ACC112 (cell line): ENCODE measurements around the gene TMCO6.

Experiments used
- H2AFZ ChIP-seq: fragments of 200-600 bp; sonication (generic); one replicate; pipeline ENCODE4 v1.6.0; 2017; ENCODE audit warnings: antibody characterized with exemption, low read length; ENCODE audit not compliant: unreplicated experiment
- H3K27ac ChIP-seq: fragments of 200-600 bp; sonication (generic); 2 replicates; pipeline ENCODE4 v1.5.1; 2014; ENCODE audit warnings: low read depth, mild to moderate bottlenecking, antibody characterized with exemption, low read length, moderate library complexity
- H3K27me3 ChIP-seq: fragments of 200-600 bp; sonication (generic); 2 replicates; pipeline ENCODE4 v1.6.1; 2014; ENCODE audit warnings: mild to moderate bottlenecking, antibody characterized with exemption, low read length, moderate library complexity, mixed read lengths; ENCODE audit not compliant: insufficient read depth
- H3K36me3 ChIP-seq: fragments of 200-600 bp; sonication (generic); 2 replicates; pipeline ENCODE4 v1.6.1; 2016; ENCODE audit warnings: mild to moderate bottlenecking, antibody characterized with exemption, low read length, moderate library complexity, mixed read lengths; ENCODE audit not compliant: insufficient read depth
- H3K4me1 ChIP-seq: fragments of 200-600 bp; sonication (generic); one replicate; pipeline ENCODE4 v1.6.1; 2016; ENCODE audit warnings: low read length, mixed read lengths; ENCODE audit not compliant: insufficient read depth, unreplicated experiment, control insufficient read depth
- H3K4me3 ChIP-seq: fragments of 200-600 bp; sonication (generic); 2 replicates; pipeline ENCODE4 v1.5.1; 2014; ENCODE audit warnings: mild to moderate bottlenecking, low read depth, low read length
- H3K79me2 ChIP-seq: fragments of 200-600 bp; sonication (generic); one replicate; pipeline ENCODE4 v1.6.0; 2016; ENCODE audit warnings: low read length; ENCODE audit not compliant: control insufficient read depth, unreplicated experiment, insufficient read depth

The TMCO6 gene

DNA sequence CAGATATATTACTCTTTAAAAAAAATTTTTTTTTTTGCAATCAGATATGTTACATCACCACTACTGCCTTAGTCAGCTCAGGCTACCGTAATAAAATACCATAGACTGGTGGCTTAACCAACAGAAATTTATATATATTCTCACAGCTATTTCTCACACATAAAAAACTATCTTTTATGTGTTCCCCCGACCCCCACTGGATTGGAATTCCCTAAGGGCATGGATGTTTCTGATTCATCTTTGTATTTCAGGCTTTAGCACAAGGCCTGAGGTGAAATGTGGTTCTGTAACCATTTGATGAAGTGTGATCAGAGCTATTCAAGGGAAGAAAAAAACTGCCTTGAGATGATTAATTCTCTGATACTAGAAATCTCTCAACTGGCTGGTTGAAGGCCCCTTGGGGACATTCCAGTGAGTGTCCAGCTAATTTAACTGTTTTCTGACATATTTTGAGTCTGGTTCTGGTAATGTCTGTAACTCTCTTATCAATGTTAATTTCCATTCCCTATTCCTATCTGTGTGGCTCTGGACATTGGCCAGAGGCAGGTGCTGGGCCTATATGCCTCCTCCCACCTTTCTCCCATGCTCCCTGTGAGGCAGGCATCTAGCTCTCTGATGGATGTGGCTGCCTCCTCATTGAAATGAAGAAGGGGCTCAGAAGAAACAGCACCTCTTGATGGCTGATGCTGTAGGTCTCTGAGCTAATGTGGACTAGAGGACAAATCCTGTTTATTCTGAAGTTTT is 8.8 kb upstream of the TMCO6 start:
- H3K36me3 ChIP-seq, result no peaks in the 10 kb centered on the region
- H3K27ac ChIP-seq, result peak overlapping the region; percentile 1; the same call in 1 of the 2 replicates
- H3K4me1 ChIP-seq, result peaks cover 14% of the 10 kb centered on the region
- 0 out of 2 replicates have a peak, but pooled peaks cover 6% of the 10 kb centered on the region for H3K27me3 ChIP-seq
- no peaks in the 10 kb centered on the region for H3K79me2 ChIP-seq
- H3K4me3 ChIP-seq, result no peak overlapping the region
- no peak overlapping the region for H2AFZ ChIP-seq

GRCh38 chr5:140631036-140631417 is 8.2 kb upstream of the TMCO6 start:
- Histone ChIP-seq H3K27me3 (0 out of 2 replicates have a peak, but pooled peaks cover 6% of the 10 kb centered on the region), H3K4me1 (peaks cover 14% of the 10 kb centered on the region), H2AFZ (no peak overlapping the region), H3K79me2 (no peaks in the 10 kb centered on the region), H3K36me3 (no peaks in the 10 kb centered on the region), H3K27ac (no peak overlapping the region), H3K4me3 (no peak overlapping the region)

DNA sequence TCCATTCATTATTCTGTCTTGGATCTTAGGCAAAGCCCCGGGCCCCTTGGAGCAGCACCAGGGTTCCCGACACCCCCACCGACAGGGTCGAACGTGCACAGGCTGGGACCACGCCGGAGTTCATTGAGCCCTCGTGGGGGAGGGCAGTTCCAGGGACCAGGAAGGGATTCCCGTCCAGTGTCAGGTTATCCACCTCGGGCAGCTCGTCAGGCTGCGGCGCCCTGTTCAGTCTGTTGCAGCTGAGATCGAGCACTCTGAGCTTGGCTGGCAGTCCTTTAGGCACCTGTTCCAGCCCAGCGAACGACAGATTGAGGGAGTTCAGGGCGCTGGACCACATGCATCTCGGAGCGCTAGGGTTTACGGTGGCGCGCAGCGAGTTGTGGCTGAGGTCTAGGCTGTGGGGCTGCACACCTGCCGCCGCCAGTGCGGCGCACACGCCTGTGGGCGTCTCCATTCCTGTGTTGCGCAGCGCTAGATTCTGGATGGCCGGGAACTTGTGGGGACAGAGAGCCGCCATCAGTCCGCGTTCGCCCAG is 7.4 kb upstream of the TMCO6 start:
- Histone ChIP-seq H3K27ac (no peak overlapping the region), H3K79me2 (no peaks in the 10 kb centered on the region), H3K4me1 (peaks cover 14% of the 10 kb centered on the region), H3K27me3 (0 out of 2 replicates have a peak, but pooled peaks cover 6% of the 10 kb centered on the region), H3K36me3 (no peaks in the 10 kb centered on the region), H2AFZ (no peak overlapping the region), H3K4me3 (peak overlapping the region; percentile 76)

GRCh38 chr5:140632366-140633020 is 6.8 kb upstream of the TMCO6 start:
- Histone ChIP-seq H2AFZ (peak overlapping the region; percentile 96), H3K27ac (no peak overlapping the region), H3K27me3 (0 out of 2 replicates have a peak, but pooled peaks cover 6% of the 10 kb centered on the region), H3K79me2 (no peaks in the 10 kb centered on the region), H3K36me3 (no peaks in the 10 kb centered on the region), H3K4me1 (peaks cover 14% of the 10 kb centered on the region), H3K4me3 (peak overlapping the region; percentile 76)

DNA sequence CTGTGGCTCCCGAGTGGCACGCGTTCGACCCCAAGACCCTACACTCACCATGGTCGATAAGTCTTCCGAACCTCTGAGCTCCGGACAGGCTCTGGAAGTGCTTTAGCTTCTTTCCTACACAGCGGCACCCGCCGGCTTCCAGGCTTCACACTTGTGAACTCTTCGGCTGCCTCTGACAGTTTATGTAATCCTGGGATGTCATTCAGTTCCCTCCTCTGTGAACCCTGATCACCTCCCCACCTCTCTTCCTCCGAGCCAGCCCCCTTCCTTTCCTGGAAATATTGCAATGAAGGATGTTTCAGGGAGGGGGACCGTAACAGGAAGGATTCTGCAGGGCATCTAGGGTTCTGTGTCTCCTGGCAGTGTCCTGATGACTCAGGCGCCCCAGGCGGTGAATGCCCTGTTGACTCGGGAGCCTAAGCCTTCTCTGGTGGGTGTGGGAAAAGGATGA is 6.2 kb upstream of the TMCO6 start, which contains the start of gene CD14:
Gene CD14 (minus strand): TSS at position 155 of the 451 bp plus-strand sequence. CDS start 104 bp downstream, at position 51.
- H2AFZ ChIP-seq, result peak within 1 kb of the TSS; percentile 96
- H3K4me1 ChIP-seq, result peaks cover 14% of the 10 kb centered on the region
- H3K4me3 ChIP-seq, result peak within 1 kb of the TSS; percentile 76
- 0 out of 2 replicates have a peak, but pooled peaks cover 6% of the 10 kb centered on the region for H3K27me3 ChIP-seq
- H3K79me2 ChIP-seq, result no peaks in the 10 kb centered on the region
- H3K36me3 ChIP-seq, result no peaks in the 10 kb centered on the region
- no peak within 1 kb of the TSS for H3K27ac ChIP-seq

DNA sequence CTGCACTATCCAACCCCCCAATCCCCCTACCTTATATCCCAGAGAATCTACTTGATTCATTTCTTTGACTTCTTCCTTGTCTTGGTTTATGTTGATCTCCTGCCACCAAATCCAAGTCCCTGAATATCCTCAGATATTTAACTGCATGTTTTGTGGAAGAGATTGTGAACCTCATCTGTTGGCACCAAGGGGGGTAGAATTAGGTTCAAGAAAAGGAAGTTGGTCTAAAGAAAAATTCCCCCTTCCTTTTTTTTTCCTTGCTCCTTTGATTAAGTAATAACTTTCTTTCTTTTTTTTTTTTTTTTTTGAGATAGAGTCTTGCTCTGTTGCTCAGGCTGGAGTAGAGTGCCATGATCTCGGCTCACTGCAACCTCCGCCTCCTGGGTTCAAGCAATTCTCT is 5.8 kb upstream of the TMCO6 start:
- no peaks in the 10 kb centered on the region for H3K79me2 ChIP-seq
- H3K4me3 ChIP-seq, result peak overlapping the region; percentile 76; the same call in 1 of the 2 replicates
- peaks cover 14% of the 10 kb centered on the region for H3K4me1 ChIP-seq
- H3K27ac ChIP-seq, result no peak overlapping the region
- H3K36me3 ChIP-seq, result no peaks in the 10 kb centered on the region
- 0 out of 2 replicates have a peak, but pooled peaks cover 6% of the 10 kb centered on the region for H3K27me3 ChIP-seq
- H2AFZ ChIP-seq, result no peak overlapping the region

DNA sequence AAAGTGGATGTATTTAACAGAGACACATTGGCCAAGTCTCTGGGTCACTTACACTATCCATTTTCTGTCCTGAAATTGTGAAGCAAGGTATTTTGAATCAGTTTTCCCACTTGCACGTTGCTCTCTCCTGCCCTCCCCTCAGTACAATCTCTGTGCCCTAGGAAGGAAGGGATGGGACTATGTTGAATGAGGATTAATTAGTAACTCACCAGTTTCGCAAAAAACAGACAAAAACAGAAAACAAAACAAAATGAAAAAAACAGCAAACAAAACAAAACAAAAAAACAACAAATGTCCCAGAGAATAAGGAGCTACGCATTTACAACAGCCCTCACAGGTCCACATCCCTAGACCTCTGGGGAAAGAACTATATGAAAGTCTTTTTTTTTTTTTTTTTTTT is 5.1 kb upstream of the TMCO6 start:
- H3K27me3 ChIP-seq, result 0 out of 2 replicates have a peak, but pooled peaks cover 6% of the 10 kb centered on the region
- peaks cover 17% of the 10 kb centered on the region for H3K4me1 ChIP-seq
- no peak overlapping the region for H3K27ac ChIP-seq
- H3K4me3 ChIP-seq, result no peak overlapping the region
- H3K79me2 ChIP-seq, result no peaks in the 10 kb centered on the region
- no peak overlapping the region for H2AFZ ChIP-seq
- H3K36me3 ChIP-seq, result no peaks in the 10 kb centered on the region

DNA sequence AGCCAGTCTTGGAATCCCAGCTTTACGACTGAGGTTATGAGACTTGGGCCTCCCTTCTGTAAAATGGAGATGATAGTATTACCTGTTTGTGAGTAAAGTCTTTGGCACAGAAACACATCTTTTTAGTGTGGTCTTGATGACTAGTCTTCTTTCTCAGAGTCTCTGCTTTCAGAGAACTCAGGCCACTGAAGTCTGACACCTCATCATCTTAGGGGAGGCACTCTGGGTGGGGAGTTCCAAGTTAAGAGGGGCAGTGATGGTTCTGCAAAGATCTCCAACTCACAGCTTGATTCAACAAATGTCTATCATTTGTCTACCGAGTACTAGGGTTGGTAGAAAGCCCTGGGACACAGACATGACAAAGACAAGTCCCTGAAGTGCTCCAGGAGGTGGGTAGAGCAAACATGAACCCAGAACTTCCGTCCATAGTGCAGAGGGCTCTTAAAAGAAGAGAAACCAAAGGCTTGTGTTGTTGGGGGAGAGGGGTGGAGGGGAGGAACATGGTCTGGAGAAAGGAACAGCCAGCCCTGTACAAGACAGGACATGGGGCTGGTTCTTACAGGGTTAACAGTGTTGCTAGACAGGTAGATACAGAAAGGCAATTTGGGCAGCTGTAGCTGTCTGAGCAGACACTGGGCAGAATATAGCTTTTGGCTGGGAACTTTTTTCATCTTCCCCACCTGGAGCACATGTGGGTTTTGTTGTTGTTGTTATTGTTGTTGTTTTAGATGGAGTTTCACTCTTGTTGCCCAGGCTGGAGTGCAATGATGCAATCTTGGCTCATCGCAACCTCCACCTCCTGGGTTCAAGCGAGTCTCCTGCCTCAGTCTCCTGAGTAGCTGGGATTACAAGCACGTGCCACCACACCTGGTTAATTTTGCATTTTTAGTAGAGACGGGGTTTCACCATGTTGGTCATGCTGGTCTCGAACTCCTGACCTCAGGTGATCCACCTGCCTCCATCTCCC is 3.7 kb upstream of the TMCO6 start:
- H3K4me1 ChIP-seq, result peaks cover 20% of the 10 kb centered on the region
- H3K36me3 ChIP-seq, result no peaks in the 10 kb centered on the region
- 0 out of 2 replicates have a peak, but pooled peaks cover 6% of the 10 kb centered on the region for H3K27me3 ChIP-seq
- peaks cover 6% of the 10 kb centered on the region for H3K79me2 ChIP-seq
- no peak overlapping the region for H3K4me3 ChIP-seq
- no peak overlapping the region for H3K27ac ChIP-seq
- no peak overlapping the region for H2AFZ ChIP-seq

- H3K27me3 ChIP-seq, result no peaks in the 10 kb centered on the region
- peaks cover 15% of the 10 kb centered on the region for H3K4me1 ChIP-seq
- H3K79me2 ChIP-seq, result peaks cover 11% of the 10 kb centered on the region
- H3K36me3 ChIP-seq, result no peaks in the 10 kb centered on the region
- H3K27ac ChIP-seq, result no peak overlapping the region
- no peak overlapping the region for H2AFZ ChIP-seq
- no peak overlapping the region for H3K4me3 ChIP-seq
Observed at GRCh38 chr5:140637371-140638100, 1.7 kb upstream of the TMCO6 start.
